WTC11 (cell line): ENCODE data around the gene RING1. TPM values are rescaled to one million over a fixed set of nuclear protein-coding genes. Genes with fewer than 3 reads are reported as not detected.

ENCODE experiments used
- ATAC-seq: fragments of 200-7000 bp; cut with Tn5 transposase; 2 replicates; pipeline ENCODE4 v1.10.0; 2021; ENCODE audit warnings: mild to moderate bottlenecking, moderate library complexity
- CTCF ChIA-PET: fragments of 300-600 bp; sonication (Branson Sonifier 250); formaldehyde crosslinking; loops from one replicate; lab custom pipeline; 2021; ENCODE audit warnings: antibody characterized with exemption; lab: Charles Lee
- POLR2A ChIA-PET: fragments of 350-600 bp; sonication (Branson Sonifier 250); formaldehyde crosslinking; loops from one replicate; lab custom pipeline; 2021; ENCODE audit warnings: antibody characterized with exemption; lab: Charles Lee
- DNase-seq: peaks from one replicate; pipeline ENCODE4 v3.0.0; 2021; ENCODE audit warnings: low spot score
- H3K27ac Mint-ChIP-seq: 2 replicates; pipeline ENCODE4 v1.8.0; 2021; ENCODE audit warnings: mixed read lengths
- H3K27me3 Mint-ChIP-seq: 2 replicates; pipeline ENCODE4 v1.8.0; 2021; ENCODE audit warnings: low read depth, mild to moderate bottlenecking, moderate library complexity, mixed read lengths
- H3K36me3 Mint-ChIP-seq: 2 replicates; pipeline ENCODE4 v1.8.0; 2021; ENCODE audit warnings: mixed read lengths
- H3K4me1 Mint-ChIP-seq: 2 replicates; pipeline ENCODE4 v1.8.0; 2022; ENCODE audit warnings: mixed read lengths
- H3K4me3 Mint-ChIP-seq: 2 replicates; pipeline ENCODE4 v1.8.0; 2021; ENCODE audit warnings: mild to moderate bottlenecking, moderate library complexity, mixed read lengths
- H3K9me3 Mint-ChIP-seq: 2 replicates; pipeline ENCODE4 v1.8.0; 2021; ENCODE audit warnings: mixed read lengths
- ELF4 ChIP-seq: sonication (generic); formaldehyde crosslinking; IDR thresholded peaks from 2 replicates; pipeline ENCODE4 v1.8.1; 2022; ENCODE audit warnings: low read depth, mild to moderate bottlenecking, moderate library complexity, missing genetic modification reagents
- ESRRA ChIP-seq: sonication (generic); formaldehyde crosslinking; IDR thresholded peaks from 2 replicates; pipeline ENCODE4 v1.8.1; 2022; ENCODE audit warnings: mild to moderate bottlenecking, missing genetic modification reagents, borderline replicate concordance
- JAZF1 ChIP-seq: fragments of 250-450 bp; sonication (Bioruptor Pico); IDR thresholded peaks from 2 replicates; pipeline ENCODE4 v1.9.0; 2021; ENCODE audit warnings: moderate library complexity, mild to moderate bottlenecking, inconsistent platforms
- MXD4 ChIP-seq: fragments of 250-450 bp; sonication (Bioruptor Pico); IDR thresholded peaks from 2 replicates; pipeline ENCODE4 v1.8.0; 2021; ENCODE audit warnings: mild to moderate bottlenecking, moderate library complexity, borderline replicate concordance
- NR1H2 ChIP-seq: sonication (generic); formaldehyde crosslinking; IDR thresholded peaks from 2 replicates; pipeline ENCODE4 v1.9.0; 2021; ENCODE audit warnings: mild to moderate bottlenecking, moderate library complexity, missing genetic modification reagents
- NR3C1 ChIP-seq: sonication (generic); formaldehyde crosslinking; conservative IDR thresholded peaks from 2 replicates; pipeline ENCODE4 v1.8.1; 2023; ENCODE audit warnings: low read depth, mild to moderate bottlenecking, missing genetic modification reagents
- RELA ChIP-seq: sonication (generic); formaldehyde crosslinking; IDR thresholded peaks from 2 replicates; pipeline ENCODE4 v1.8.1; 2022; ENCODE audit warnings: missing genetic modification reagents, mild to moderate bottlenecking, borderline replicate concordance
- SOX15 ChIP-seq: fragments of 250-450 bp; sonication (Bioruptor Pico); IDR thresholded peaks from 2 replicates; pipeline ENCODE4 v1.9.0; 2021; ENCODE audit warnings: mild to moderate bottlenecking
- TCF7 ChIP-seq: sonication (generic); formaldehyde crosslinking; IDR thresholded peaks from 2 replicates; pipeline ENCODE4 v1.8.0; 2022; ENCODE audit warnings: mild to moderate bottlenecking, low read depth, missing genetic modification reagents, moderate library complexity
- TP53 ChIP-seq: sonication (generic); formaldehyde crosslinking; IDR thresholded peaks from 2 replicates; pipeline ENCODE4 v1.8.1; 2023; ENCODE audit warnings: mild to moderate bottlenecking, missing genetic modification reagents
- ZBTB21 ChIP-seq: sonication (generic); formaldehyde crosslinking; IDR thresholded peaks from 2 replicates; pipeline ENCODE4 v1.8.1; 2023; ENCODE audit warnings: mild to moderate bottlenecking, missing genetic modification reagents, borderline replicate concordance
- ZNF416 ChIP-seq: fragments of 250-450 bp; sonication (Bioruptor Pico); IDR thresholded peaks from 2 replicates; pipeline ENCODE4 v1.9.0; 2021; ENCODE audit warnings: mild to moderate bottlenecking, inconsistent platforms
- total RNA-seq: library from RNA; stranded (reverse); gene quantifications from 3 replicates; pipeline ENCODE4 v1.2.3, GENCODE V29; 2021
- TF ChIP-seq, protein P1 (sequence below): fragments of 250-450 bp; sonication (Bioruptor Pico); IDR thresholded peaks from 2 replicates; pipeline ENCODE4 v1.8.0; 2021; ENCODE audit warnings: mild to moderate bottlenecking
- TF ChIP-seq, protein P2 (sequence below): sonication (generic); formaldehyde crosslinking; IDR thresholded peaks from 2 replicates; pipeline ENCODE4 v1.8.0; 2023; ENCODE audit warnings: mild to moderate bottlenecking, missing genetic modification reagents
- TF ChIP-seq, protein P3 (sequence below): sonication (generic); formaldehyde crosslinking; IDR thresholded peaks from 2 replicates; pipeline ENCODE4 v1.8.0; 2022; ENCODE audit warnings: mild to moderate bottlenecking, missing genetic modification reagents
- TF ChIP-seq, protein P4 (sequence below): sonication (generic); formaldehyde crosslinking; IDR thresholded peaks from 2 replicates; pipeline ENCODE4 v1.8.1; 2023; ENCODE audit warnings: mild to moderate bottlenecking, moderate library complexity, missing genetic modification reagents
- TF ChIP-seq, protein P5 (sequence below): fragments of 250-450 bp; sonication (Bioruptor Pico); IDR thresholded peaks from 2 replicates; pipeline ENCODE4 v1.9.0; 2021; ENCODE audit warnings: mild to moderate bottlenecking, borderline replicate concordance
- TF ChIP-seq, protein P6 (sequence below): fragments of 250-450 bp; sonication (Bioruptor Pico); conservative IDR thresholded peaks from 2 replicates; pipeline ENCODE4 v1.9.0; 2021; ENCODE audit warnings: mild to moderate bottlenecking
- TF ChIP-seq, protein P7 (sequence below): fragments of 250-450 bp; sonication (Bioruptor Pico); IDR thresholded peaks from 2 replicates; pipeline ENCODE4 v1.9.0; 2021; ENCODE audit warnings: mild to moderate bottlenecking

RING1 gene
- total RNA-seq, 1 experiment from 2014 or later = 26.6 TPM

DNA sequence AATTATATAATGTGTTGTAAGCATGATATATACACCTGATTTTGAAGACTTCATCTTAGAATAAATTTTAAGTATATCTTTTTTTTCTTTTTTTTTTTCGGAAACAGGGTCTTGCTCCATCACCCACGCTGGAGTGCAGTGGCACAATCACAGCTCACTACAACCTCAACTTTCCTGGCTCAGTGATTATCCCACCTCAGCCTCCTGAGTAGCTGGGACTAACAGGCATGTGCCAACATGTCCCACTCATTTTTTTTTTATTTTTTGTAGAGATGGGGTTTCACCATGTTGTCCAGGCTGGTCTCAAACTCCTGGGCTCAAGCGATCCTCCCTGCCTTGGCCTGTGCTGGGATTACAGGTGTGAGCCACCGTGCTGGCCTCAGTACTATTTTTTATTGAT lies 46.3 kb downstream of the RING1 start:
- peaks cover 8% of the 10 kb centered on the region for H3K4me1 Mint-ChIP-seq
- no peaks in the 10 kb centered on the region for H3K9me3 Mint-ChIP-seq
- CTCF ChIA-PET = interaction anchor here (0.7 to 0.9 kb wide), 4 partner anchors 13 to 206 kb away, joined by 3 to 5 read pairs (median 4); partner anchors contain the start of gene WDR46
- H3K27me3 Mint-ChIP-seq = no peaks in the 10 kb centered on the region
- ATAC-seq (no peak), DNase-seq (no peak)
- POLR2A ChIA-PET = interaction anchor here (0.7 kb wide), 1 partner anchor 129 kb away, joined by 4 read pairs; no protein-coding TSS in a partner anchor
- no peak overlapping the region for H3K27ac Mint-ChIP-seq
- peaks cover 37% of the 10 kb centered on the region for H3K36me3 Mint-ChIP-seq
- H3K4me3 Mint-ChIP-seq = no peak overlapping the region
- no peak for TF ChIP-seq SOX15 (CRISPR knock-in tag)
- TF ChIP-seq, protein P1, sequence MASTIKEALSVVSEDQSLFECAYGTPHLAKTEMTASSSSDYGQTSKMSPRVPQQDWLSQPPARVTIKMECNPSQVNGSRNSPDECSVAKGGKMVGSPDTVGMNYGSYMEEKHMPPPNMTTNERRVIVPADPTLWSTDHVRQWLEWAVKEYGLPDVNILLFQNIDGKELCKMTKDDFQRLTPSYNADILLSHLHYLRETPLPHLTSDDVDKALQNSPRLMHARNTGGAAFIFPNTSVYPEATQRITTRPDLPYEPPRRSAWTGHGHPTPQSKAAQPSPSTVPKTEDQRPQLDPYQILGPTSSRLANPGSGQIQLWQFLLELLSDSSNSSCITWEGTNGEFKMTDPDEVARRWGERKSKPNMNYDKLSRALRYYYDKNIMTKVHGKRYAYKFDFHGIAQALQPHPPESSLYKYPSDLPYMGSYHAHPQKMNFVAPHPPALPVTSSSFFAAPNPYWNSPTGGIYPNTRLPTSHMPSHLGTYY (CRISPR knock-in tag) = no peak
- TF ChIP-seq ESRRA (CRISPR knock-in tag) = no peak
- no peak for TF ChIP-seq NR3C1 (CRISPR knock-in tag)
- no peak for TF ChIP-seq TP53
- TF ChIP-seq, protein P2, sequence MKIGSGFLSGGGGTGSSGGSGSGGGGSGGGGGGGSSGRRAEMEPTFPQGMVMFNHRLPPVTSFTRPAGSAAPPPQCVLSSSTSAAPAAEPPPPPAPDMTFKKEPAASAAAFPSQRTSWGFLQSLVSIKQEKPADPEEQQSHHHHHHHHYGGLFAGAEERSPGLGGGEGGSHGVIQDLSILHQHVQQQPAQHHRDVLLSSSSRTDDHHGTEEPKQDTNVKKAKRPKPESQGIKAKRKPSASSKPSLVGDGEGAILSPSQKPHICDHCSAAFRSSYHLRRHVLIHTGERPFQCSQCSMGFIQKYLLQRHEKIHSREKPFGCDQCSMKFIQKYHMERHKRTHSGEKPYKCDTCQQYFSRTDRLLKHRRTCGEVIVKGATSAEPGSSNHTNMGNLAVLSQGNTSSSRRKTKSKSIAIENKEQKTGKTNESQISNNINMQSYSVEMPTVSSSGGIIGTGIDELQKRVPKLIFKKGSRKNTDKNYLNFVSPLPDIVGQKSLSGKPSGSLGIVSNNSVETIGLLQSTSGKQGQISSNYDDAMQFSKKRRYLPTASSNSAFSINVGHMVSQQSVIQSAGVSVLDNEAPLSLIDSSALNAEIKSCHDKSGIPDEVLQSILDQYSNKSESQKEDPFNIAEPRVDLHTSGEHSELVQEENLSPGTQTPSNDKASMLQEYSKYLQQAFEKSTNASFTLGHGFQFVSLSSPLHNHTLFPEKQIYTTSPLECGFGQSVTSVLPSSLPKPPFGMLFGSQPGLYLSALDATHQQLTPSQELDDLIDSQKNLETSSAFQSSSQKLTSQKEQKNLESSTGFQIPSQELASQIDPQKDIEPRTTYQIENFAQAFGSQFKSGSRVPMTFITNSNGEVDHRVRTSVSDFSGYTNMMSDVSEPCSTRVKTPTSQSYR (CRISPR knock-in tag) = no peak
- TF ChIP-seq, protein P3, sequence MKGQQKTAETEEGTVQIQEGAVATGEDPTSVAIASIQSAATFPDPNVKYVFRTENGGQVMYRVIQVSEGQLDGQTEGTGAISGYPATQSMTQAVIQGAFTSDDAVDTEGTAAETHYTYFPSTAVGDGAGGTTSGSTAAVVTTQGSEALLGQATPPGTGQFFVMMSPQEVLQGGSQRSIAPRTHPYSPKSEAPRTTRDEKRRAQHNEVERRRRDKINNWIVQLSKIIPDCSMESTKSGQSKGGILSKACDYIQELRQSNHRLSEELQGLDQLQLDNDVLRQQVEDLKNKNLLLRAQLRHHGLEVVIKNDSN (CRISPR knock-in tag) = no peak
- TF ChIP-seq, protein P4, sequence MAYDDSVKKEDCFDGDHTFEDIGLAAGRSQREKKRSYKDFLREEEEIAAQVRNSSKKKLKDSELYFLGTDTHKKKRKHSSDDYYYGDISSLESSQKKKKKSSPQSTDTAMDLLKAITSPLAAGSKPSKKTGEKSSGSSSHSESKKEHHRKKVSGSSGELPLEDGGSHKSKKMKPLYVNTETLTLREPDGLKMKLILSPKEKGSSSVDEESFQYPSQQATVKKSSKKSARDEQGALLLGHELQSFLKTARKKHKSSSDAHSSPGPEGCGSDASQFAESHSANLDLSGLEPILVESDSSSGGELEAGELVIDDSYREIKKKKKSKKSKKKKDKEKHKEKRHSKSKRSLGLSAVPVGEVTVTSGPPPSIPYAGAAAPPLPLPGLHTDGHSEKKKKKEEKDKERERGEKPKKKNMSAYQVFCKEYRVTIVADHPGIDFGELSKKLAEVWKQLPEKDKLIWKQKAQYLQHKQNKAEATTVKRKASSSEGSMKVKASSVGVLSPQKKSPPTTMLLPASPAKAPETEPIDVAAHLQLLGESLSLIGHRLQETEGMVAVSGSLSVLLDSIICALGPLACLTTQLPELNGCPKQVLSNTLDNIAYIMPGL = no peak
- TF ChIP-seq RELA (CRISPR knock-in tag) = no peak
- TF ChIP-seq JAZF1 (CRISPR knock-in tag) = no peak
- no peak for TF ChIP-seq NR1H2 (CRISPR knock-in tag)
- TF ChIP-seq TCF7 = no peak
- TF ChIP-seq, protein P5, sequence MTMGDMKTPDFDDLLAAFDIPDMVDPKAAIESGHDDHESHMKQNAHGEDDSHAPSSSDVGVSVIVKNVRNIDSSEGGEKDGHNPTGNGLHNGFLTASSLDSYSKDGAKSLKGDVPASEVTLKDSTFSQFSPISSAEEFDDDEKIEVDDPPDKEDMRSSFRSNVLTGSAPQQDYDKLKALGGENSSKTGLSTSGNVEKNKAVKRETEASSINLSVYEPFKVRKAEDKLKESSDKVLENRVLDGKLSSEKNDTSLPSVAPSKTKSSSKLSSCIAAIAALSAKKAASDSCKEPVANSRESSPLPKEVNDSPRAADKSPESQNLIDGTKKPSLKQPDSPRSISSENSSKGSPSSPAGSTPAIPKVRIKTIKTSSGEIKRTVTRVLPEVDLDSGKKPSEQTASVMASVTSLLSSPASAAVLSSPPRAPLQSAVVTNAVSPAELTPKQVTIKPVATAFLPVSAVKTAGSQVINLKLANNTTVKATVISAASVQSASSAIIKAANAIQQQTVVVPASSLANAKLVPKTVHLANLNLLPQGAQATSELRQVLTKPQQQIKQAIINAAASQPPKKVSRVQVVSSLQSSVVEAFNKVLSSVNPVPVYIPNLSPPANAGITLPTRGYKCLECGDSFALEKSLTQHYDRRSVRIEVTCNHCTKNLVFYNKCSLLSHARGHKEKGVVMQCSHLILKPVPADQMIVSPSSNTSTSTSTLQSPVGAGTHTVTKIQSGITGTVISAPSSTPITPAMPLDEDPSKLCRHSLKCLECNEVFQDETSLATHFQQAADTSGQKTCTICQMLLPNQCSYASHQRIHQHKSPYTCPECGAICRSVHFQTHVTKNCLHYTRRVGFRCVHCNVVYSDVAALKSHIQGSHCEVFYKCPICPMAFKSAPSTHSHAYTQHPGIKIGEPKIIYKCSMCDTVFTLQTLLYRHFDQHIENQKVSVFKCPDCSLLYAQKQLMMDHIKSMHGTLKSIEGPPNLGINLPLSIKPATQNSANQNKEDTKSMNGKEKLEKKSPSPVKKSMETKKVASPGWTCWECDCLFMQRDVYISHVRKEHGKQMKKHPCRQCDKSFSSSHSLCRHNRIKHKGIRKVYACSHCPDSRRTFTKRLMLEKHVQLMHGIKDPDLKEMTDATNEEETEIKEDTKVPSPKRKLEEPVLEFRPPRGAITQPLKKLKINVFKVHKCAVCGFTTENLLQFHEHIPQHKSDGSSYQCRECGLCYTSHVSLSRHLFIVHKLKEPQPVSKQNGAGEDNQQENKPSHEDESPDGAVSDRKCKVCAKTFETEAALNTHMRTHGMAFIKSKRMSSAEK (CRISPR knock-in tag) = no peak
- TF ChIP-seq ZBTB21 (CRISPR knock-in tag) = no peak
- TF ChIP-seq ZNF416 (CRISPR knock-in tag) = no peak
- TF ChIP-seq, protein P6, sequence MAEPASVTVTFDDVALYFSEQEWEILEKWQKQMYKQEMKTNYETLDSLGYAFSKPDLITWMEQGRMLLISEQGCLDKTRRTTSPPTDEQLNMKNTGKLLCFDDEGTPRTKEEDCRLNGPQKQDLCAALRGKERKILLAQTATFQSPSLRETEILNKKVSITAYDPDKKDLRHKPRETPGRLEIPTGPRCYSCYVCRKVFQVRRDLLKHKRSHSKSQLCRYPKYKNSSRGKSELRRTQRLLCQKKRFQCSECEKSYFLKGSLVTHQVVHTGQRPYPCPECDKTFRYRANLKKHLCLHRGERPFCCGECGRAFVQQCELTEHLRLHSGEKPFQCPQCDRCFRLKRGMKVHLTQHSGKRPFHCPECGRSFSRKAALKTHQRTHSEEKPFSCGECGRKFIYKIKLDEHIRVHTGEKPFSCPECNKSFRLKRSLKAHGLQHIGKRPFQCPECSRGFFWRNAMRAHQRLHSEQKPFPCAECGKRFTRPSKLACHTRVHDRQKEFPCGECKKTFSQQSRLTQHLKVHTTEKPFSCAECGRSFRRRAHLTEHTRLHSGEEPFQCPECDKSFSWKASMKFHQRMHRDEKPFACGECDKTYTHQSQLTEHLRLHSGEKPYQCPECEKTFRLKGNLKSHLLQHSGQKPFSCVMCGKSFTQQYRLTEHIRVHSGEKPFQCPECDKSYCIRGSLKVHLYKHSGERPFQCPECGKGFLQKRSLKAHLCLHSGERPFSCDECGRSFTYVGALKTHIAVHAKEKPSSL = no peak
- TF ChIP-seq MXD4 (CRISPR knock-in tag) = no peak
- TF ChIP-seq, protein P7, sequence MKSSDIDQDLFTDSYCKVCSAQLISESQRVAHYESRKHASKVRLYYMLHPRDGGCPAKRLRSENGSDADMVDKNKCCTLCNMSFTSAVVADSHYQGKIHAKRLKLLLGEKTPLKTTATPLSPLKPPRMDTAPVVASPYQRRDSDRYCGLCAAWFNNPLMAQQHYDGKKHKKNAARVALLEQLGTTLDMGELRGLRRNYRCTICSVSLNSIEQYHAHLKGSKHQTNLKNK = no peak
- TF ChIP-seq ELF4 (CRISPR knock-in tag) = no peak
